Fibroblast of skin of abdomen (primary cell): ENCODE measurements around the gene RECQL5. TPM values are rescaled to one million over a fixed set of nuclear protein-coding genes. Genes with fewer than 3 reads are reported as not detected.
A peak's percentile ranks its signal among the peaks of the same experiment; 100 is the strongest.

ENCODE experiments used
- DNase-seq: peaks from one replicate; pipeline ENCODE4 v3.0.0-alpha.2; 2013
- polyA plus RNA-seq, 2 experiments: library from polyadenylated mRNA; unstranded; fragments of 120-200 nt; gene quantifications; one replicate each; pipeline ENCODE4 v1.2.1, GENCODE V29; 2013; ENCODE audit not compliant: insufficient read length in 2 of 2

The RECQL5 gene
- 19.2 TPM for polyA plus RNA-seq (2013, experiment 1 of 2; ENCODE audit: insufficient read length)
- 18.0 TPM for polyA plus RNA-seq (2013, experiment 2 of 2; ENCODE audit: insufficient read length)

DNA sequence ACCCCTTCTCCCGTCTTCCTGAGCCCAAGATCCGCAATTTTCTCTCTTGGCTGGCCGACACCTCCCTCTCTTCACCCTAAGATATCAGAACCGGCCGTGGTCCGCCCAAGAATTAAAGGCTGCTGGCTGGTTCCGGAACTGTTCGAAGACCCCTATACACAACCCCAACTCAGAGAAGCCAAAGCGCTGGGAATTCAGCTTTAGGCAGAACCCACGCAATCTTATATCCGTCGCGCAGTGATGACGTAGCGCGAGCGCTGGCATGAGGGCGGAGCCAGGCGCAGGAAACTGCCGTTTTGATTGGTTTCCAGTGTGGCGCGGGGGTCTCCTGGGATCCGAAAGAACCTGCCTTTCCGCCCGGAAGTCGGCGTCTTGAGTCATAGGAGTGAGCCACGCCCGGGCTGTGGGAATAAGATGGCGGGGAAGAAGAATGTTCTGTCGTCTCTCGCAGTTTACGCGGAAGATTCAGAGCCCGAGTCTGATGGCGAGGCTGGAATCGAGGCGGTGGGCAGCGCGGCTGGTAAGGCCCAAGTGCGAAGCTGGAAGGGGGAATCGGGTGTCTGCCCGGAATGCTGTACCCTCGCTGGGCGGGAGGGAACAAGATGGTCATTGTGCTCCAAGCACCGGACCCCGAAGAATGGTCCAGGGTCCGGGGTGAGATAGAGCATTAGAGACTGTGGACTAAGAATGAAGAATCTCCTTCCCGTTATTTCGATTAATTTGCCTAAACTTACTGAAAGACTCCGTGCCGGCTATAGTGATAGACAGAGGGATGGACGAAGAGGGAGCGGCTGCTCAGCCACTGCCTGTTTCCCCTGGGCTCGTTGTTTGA, at the start of gene RECQL5, which contains the start of gene SAP30BP:
Gene RECQL5, minus strand, starts transcription at position 196 of the 832 bp plus-strand sequence. CDS start 597 bp downstream, outside the sequence.
Gene SAP30BP, plus strand, starts transcription at position 380 of the 832 bp plus-strand sequence. Its CDS starts 35 bp downstream, at position 415.
- peak; percentile 98 for DNase-seq

DNA sequence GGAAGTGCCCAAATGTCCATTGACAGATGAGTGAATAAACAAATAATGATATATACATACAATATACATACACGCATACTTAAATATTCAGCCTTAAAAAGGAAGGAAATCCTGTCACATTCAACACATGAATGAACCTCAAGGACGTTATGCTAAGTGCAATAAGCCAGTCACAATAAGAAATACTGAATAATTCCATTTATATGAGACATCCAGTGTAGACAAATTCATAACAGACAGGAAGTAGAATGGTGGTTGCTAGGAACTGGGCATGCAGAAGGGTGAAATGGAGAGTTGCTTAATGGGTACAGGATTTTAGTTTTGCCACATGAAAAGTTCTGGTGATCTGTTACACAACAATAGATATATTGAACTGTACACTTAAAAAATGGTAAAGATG, 45.5 kb upstream of the RECQL5 start:
- no peak for DNase-seq

DNA sequence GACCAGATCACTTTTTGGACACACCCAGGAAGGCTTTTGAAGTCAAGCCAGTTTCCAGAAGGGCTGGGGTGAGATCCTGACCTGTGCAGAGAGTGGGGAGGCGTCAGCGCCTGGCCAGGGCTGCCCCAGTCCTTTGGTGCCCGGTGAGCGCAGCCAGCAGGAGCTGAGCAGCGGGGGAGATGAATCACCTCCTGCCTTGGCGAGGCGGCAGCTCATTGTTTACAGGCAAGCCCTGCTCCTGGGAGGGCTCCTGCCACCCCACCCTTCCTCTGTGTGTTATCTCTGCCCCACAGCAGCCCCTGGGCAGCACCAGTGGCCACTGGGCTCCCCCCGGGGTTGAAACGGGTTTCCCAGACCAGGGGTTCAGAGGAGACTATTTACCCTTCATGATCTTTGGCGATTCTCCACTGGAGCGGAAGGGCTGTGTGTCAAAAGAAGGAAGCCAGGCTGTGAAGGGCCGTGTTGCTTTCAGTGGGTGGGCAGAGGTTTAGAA, 40.2 kb upstream of the RECQL5 start:
- DNase-seq: no peak

DNA sequence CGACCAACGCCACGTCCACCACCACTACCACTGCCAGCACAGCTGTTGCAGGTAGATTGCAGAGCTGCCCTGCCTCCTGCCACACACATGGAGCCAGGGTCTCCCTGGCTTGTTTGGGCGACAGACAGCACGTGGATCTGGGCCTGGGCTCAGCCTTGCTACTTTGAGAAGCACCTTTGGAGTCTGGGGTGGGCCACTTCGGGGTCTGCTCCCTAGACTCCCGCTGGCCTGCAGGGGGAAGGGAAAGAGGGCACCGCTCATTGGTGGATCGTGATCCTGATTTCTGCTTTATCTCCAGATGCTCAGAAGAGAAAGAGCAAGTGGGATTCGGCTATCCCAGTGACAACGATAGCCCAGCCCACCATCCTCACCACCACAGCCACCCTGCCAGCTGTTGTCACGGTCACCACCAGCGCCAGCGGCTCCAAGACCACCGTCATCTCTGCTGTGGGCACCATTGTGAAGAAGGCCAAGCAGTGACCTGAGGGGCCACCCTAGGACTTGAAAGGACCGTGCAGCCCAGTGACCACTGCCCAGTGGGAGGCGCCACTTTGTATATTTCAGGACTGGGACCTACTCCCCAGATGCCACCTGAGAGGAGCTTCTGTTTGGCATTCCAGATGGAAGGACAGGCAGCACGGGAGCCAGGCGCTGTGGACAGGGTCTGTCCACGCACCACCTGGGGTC, 39.2 kb upstream of the RECQL5 start:
- DNase-seq: no peak

DNA sequence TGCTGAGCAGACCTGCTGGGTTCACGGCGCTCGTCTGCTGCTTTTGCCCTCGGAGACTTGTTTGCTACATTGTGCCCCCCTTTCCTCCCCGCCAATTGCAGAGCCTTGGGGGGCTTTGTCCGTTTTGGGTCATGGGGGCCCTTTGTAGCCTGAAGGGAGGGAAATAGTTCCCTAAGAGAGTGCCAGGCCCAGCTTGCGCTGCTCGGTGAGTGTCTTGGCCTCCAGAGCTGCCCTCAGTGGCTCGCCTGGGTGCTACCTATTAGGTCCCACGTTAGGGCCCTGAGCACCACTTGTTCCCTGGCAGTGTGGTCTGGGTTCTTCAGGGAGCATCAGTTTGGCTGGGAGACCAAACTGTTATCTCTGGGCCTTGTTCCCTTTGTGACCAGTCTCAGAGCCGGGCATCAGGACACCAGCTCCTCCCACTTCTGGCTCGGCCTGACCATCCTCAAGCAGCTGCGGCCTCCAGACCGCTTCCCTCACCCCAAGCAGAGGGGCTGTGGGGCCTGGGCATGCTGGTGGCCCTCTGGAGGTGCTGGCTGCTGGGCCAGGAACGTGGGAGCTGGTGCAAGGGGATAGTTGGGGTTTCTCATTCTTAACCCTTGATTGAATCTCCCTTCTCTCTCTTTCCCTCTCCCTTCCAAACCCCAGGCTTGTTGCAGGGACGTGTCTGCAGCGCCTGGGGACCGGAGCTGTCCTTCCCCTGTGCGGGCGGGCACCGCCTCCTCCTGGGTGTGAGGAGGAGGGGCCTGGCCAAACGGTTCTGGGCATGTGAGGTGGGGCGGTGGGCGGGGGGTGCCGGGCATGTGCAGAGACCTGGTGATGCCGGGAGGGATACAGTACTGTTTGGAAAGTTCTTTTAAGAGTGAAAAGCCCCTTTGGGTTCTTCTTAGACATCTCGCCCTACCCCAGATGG, 38.3 kb upstream of the RECQL5 start:
- no peak for DNase-seq

DNA sequence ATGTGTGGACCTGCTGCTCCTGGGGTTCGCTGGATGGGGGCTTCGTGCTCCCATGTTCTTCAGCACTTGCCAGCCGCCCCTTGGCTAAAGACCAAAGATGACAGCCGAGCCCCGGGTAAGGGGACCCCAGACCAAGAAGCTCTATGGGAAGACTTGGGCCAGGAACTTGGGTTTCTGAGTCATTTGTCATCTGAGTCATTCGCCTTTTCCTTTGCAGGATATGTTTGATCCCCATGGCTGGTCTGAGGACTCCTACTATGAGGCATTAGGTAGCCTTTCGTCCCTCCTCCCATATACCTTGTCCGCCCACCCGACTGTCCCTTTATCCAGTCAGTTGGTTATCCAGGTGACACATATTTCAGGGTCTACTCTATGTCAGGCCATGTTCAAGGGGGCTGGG, 36.6 kb upstream of the RECQL5 start:
- DNase-seq: no peak

DNA sequence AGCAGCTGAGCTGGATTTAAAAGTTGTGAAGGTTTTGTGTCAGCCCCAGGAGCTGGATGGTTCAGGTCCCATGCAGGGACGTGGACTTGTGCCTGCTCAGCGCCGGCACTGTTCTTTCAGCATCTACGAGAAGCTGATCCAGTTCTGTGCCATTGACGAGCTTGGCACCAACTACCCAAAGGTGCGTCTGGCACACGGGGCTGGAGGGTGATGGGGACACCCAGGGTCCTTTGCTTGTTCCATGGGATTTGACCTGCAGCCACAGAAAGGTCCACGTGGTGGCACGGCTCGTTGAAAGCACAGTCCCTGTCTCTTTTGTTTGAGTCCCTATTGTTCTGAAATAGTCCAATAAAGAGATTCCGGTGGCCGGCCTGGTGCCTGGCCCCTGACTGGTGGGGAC, 36.2 kb upstream of the RECQL5 start:
- DNase-seq: no peak

DNA sequence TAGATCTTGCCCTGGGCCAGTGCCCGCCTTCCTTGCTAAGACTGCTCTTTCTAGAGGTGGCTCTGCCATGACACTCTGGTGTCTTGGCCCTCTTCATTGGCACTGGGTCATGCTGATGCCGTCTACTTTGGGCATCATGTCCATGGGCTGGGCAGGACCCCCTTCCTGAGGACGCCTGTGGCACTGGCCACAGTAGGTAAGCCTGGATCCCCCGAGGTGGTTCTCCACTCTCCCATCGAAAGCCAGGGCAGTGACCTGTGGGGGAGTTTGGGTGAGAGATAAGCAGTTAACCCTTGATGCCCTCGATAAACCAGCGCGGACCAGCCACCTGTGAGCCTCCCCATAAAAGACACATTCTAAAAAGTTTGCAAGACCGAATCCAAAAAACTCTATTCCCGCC, 34.3 kb upstream of the RECQL5 start:
- no peak for DNase-seq

DNA sequence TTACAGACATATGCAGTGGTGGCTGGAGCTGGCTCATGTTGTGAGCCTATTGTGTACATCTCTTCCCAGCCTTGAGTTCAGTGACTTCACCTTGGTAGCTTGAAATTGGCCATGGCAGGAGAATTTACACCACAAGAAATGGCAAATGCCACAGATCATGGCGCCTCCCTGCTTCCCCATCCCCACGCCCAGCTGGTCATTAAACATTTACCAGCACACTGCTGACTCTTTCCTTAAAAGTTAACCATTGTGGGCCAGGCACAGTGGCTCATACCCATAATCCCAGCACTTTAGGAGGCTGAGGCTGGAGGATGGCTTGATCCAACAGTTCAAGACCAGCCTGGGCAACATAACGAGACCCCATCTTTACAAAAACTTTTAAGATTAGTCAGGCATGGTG, 31.7 kb upstream of the RECQL5 start:
- DNase-seq: no peak

DNA sequence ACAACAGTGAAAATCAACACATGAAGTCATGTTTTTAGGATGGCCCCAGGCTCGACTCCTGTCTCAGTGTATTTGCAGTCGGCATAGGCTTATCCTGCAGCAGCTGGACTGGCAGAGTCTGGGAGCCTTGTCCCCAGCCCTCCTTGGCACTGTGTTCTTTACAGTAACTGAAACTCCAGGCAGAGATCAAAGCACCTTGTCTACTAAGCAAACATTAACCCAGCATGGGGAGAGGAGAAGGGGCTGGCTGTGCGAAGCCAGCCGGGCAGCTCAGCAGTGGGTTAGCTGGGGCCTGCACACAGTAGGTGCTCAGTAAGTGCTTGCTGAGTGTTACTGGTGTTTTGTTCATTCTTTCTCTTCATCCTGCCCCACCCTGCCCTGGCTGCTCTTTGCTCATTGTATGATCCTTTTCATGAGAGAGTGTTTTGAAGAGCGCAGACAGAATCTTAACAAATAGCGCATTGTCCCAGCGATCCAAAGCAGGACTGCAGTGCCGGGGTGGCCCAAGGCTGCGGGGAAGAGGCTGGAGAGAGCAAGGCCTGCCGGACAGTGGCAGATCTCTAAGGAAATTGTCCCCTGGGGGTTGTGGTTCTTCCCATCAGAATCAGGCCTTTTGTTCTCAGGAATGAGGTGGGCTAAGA, 30.8 kb upstream of the RECQL5 start:
- DNase-seq: no peak

DNA sequence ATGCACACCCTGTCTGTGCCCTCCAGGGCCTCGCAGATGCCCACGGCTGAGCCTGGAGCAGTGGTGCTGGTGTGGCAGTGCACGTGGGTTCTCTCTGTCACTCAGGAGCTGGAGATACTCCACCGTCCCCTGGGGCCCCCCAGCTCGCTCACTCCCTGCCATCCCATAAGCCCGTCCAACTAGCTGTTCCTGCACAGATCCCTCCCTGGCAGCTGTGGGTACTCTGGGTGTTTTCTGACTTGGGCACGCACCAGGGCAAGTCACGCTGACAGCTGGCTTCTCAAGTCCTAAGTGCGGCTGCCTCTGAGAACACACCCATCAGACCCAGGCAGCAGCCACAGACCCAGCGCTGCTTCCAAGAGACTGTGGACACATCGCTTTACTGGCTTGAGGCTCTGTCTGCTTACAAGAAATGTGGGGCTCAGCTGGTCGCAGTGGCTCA, 28.9 kb upstream of the RECQL5 start:
- no peak for DNase-seq

DNA sequence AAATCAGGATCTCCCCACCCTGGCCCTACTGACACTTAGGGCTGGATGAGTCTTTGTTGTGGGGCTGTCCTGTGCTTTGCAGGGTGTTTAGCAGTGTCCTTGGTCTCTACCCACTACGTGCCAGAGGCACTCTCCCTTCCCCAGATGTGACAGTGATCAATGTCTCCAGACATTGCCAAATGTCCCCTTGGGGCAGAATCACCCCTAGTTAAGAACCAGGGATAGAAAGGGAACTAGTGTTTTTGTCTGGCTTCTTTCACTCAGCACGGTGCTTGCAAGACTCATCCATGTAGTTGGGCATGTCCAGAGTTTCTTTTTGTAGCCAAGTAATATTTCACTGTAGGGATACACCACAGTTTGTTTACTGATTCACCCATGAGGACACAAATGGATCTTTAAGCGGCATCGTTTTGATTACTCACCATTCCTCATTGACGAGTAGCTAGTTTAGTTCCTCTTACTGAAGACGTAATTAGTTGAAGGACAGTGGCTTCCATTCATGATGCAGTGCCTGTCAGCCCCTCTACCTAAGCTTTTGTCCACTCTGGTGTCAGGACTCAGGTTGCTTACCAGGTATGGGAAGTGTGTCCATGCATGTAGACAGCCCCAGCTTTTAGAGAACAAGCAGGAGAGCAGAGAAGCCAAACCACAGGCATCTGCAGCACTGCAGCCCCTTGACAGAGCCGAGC, 28.3 kb upstream of the RECQL5 start:
- peak; percentile 22 for DNase-seq

DNA sequence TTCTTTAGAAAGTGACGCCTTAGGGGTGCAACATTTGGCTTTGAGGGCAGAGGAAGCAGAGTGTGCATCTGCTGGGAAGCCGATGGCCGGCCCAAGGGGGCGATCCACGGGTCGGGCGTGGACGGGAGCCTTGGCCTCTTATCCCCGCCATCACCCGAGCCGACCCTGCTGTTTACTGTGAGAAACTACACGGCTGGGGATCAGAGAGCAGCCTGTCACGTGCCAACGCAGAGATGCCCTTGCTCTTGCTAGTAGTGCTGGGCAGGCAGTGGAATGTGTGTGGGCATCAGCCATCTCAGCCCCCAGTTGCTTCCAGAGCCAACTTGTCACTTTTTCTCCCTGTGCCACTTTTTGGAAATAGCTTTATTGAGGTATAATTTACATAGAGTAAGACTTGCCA, 27.6 kb upstream of the RECQL5 start:
- DNase-seq: no peak

DNA sequence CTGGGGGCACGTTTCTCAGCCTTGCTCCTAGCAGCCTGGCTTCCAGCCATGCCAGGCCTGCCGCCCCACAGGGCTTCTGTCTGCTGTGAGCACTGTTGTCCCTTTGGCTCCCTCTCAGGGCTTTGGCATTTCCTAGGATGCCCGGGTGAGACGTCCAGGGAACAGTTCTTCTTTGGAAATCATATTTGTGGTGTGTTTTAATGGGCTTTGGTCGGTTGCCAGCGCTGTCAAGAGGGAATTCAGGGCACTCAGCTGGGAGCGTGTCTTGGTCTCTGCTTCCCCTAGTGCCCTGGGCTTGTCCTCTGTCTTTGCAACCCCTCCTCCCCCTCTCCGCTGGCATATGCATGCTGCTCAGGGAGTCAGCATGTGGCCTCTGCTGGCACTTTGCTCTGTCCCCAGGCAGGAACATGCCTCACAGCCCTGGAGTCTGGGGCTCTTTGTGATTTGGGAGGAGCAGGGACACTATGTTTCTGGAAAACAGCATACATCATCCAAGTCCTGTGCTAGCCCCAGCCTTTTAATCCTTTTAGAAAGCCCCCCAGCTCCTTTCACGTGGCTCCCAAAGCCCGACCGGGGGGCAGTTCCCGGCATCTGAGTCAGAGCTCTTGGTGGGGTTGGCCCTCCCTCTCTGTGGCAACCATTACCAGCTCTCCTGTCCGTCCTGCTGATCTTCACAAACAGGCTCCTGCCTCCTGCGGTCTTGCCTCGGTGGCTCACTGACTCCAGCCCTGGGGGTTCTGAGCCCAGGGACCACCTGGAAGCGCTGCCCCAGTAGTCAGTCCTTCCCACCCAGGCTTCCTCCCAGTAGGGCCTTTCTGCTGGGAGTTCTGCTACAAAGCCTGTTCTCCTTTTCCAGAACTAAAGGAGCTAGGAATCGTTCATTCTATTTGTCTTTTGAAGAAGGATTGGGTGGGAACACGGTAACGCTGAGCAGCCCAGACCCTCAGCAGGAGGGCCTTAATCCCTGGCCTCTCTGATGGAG, 26.8 kb upstream of the RECQL5 start:
- DNase-seq: peak; percentile 84

DNA sequence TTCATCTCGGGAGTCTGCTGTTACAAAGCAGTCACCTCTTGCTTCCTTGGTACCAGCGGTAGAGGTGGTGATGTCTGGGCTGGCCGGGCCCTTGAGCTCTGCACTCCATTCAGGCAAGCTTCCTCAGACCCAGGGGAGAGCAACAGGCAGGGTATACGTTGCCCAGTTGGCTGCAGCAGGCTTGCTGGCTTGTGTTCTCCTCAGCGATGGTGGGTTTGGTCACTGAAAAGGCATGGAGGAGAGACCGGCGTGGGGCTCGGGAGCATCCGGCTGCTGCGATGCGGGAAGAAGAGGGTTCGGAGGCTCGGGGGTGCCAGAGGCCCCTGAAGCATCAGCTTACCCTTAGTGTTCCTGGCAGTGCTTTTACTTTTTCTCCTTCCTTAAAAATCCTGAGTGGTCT, 26.0 kb upstream of the RECQL5 start:
- no peak for DNase-seq

DNA sequence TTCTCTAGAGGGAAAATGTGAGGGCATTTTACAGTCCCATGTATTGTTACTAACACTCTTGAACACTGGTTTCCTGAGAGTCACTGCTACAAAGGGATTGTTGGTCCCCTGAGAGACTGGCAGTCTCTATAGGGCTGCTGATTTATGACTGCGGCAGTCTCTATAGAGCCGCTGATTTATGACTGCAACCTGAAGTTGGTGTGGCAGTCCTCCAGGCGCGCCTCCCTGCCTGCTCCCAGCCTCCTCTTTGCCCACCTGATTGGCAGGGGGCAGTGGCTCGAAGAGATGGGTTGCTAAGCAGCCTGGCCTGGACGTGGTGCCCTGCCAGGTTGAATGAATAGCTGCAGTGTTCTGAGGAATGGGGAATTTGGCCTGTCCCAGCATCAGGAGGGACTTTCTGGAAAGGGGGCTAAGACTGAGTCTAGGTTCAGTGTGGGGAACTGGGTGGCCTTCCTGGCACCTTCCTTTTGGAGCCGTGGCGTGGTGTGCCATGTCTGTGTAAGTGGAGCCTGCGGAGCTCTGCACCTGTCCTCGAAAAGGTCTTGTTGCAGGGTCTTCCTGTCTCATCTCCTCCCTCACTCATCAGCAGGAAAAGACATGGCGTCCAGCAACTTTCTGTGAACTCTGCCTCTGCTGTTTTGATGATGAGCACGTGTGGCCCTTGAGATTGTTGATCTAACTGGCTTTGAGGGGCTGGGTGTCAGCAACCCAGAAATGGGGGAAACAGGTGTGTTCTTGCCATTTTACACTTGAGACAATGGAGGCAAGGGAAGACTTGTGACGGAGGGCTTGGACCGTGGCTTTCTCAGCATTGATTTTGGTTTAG, 25.1 kb upstream of the RECQL5 start:
- DNase-seq: no peak

DNA sequence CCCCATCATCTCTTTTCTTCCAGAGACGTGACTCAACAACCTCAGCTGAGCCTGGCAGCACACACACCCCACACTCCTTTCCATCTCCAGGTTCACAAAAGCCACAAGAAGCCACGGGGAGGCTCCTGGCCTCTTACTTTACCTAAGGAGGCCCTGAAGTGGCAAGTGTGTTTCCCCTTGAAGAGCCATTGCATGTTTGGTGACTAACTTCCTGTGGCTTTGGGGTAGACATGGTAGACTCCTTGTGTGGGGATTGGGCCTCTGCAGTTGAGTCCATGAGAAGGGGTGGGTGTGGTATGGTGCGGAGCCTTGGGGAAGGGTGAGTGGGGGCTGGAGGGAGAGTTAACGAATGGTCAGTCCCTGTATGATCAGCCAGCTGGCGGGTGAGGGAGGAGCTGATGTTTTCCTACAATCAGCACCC, 24.4 kb upstream of the RECQL5 start:
- DNase-seq: peak; percentile 21

DNA sequence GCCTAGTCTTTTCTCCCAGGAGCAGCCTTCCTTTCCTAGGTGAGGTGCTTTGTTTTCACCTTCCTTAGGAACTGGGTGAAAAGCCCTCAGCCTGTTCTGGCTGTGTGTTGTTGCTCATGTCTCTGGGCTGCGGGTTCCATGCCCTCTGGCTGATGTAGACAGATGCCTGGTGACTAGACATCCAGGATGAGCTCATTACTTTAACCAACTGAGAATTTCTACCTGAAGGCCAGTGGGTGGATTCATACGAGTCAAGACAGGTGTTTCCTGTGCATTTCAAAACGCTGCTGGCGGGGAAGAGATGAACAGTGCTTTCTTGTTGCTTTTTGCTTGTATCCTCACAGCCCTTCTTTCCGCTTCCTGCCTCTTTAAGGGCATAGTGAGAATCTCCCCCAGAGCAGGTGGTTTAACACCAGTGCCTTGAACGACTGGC, 22.5 kb upstream of the RECQL5 start:
- no peak for DNase-seq
